Measurements from ENCODE around the gene ZNF302. TPM values are rescaled to one million over a fixed set of nuclear protein-coding genes. Genes with fewer than 3 reads are reported as not detected.
"Not testable (repeated sequence)": the region's sequence is repeated elsewhere in the genome, so short reads cannot be mapped to it uniquely, and the experiment has no call there.

Gene ZNF302
- total and polyA plus RNA-seq, 2 donors = 24.4 to 77.5 TPM

DNA sequence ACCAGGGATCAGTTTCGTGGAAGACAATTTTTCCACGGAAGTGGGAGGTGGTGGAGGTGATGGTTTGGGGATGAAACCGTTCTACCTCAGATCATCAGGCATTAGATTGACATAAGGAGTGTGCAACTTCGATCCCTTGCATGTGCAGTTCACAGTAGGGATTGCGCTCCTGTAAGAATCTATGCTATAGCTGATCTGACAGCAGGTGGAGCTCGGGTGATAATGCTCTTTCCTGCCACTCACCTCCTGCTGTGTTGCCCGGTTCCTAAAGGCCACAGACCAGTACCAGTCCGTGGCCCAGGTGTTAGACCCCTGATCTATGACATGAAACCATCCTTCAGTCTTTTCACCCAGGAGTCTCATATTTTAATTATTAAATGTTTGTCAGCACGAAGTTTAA lies 4.0 kb downstream of the ZNF302 start:
- Histone ChIP-seq H3K4me3 (ENCODE audit: low read depth, low read length) (no peak overlapping the region), H3K4me1 (ENCODE audit: insufficient read depth) (no peaks in the 10 kb centered on the region), H3K27ac (ENCODE audit: low read depth) (no peak overlapping the region), H3K36me3 (ENCODE audit: insufficient read depth) (peaks cover 8% of the 10 kb centered on the region)
- DNase-seq (ENCODE audit: extremely low spot score) = no peak
- 96% methylated on average over 9 of the region's 9 CpGs for WGBS

DNA sequence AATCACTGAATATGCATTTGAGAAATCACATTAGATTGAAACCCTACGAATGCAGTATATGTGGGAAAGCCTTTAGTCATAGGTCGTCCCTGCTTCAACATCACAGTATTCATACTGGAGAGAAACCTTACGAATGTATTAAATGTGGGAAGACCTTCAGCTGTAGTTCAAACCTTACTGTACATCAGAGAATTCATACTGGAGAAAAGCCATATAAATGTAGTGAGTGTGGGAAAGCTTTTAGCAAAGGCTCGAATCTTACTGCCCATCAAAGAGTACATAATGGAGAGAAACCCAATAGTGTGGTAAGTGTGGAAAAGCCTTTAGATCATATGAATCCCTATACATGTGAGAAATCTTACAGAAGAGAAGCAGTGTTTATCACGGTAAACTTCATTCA lies 7.8 kb downstream of the ZNF302 start:
- WGBS = 97% methylated on average over 5 of the region's 5 CpGs
- H3K4me1 ChIP-seq (ENCODE audit: insufficient read depth); H3K27ac ChIP-seq (ENCODE audit: low read depth); H3K36me3 ChIP-seq (ENCODE audit: insufficient read depth); H3K4me3 ChIP-seq (ENCODE audit: low read depth, low read length); DNase-seq (ENCODE audit: extremely low spot score): not testable (repeated sequence)

DNA sequence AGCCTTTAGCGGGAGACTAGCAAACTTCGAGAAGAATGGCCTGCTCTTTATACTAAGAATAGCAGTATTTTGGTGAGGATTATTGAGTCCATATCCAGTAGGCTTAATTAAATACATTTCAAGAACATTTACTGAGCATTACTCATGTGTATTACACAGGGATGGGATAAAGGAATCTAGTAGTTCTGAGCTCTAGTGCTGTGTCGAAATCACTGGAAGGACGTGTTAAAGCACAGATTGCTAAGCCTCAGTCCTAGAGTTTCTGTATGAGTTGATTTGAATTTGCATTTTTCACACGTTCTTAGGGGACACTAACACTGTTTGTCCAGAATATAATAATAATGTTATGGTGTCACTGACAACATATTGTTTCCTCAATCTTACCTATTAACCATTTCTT lies 9.0 kb downstream of the ZNF302 start:
- WGBS = 91% methylated on average over 5 of the region's 5 CpGs

DNA sequence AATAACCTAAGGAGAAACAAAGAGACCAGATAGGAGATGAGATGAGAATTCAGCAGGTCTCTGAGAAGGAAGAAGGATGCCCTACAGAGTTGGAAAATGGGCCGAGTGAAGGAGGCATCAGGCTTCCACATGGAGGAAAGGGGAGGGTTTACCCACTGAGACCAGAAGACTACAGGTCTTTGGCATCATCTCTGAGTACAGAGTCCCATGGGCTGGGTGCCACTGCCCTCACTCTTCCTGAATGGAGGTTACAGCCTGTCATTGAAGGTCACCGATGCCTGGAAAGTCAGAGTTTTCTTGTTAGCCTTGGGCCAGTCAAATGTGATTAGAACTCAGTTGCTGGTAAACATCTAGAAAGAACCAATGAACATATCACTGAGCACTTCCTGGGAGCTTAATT lies 9.9 kb downstream of the ZNF302 start:
- no peaks in the 10 kb centered on the region for H3K4me1 ChIP-seq (ENCODE audit: insufficient read depth)
- H3K27ac ChIP-seq (ENCODE audit: low read depth) = no peak overlapping the region
- 62% methylated on average over 2 of the region's 2 CpGs for WGBS
- no peak overlapping the region for H3K4me3 ChIP-seq (ENCODE audit: low read depth, low read length)
- no peak for DNase-seq (ENCODE audit: extremely low spot score)
- peaks cover 2% of the 10 kb centered on the region for H3K36me3 ChIP-seq (ENCODE audit: insufficient read depth)

More for the DNA sequence above, 9.0 kb downstream of the ZNF302 start:
- Histone ChIP-seq H3K4me1 (ENCODE audit: insufficient read depth) (no peaks in the 10 kb centered on the region), H3K27ac (ENCODE audit: low read depth) (no peak overlapping the region), H3K36me3 (ENCODE audit: insufficient read depth) (peaks cover 2% of the 10 kb centered on the region), H3K4me3 (ENCODE audit: low read depth, low read length) (no peak overlapping the region)
- DNase-seq (ENCODE audit: extremely low spot score) = no peak

DNA sequence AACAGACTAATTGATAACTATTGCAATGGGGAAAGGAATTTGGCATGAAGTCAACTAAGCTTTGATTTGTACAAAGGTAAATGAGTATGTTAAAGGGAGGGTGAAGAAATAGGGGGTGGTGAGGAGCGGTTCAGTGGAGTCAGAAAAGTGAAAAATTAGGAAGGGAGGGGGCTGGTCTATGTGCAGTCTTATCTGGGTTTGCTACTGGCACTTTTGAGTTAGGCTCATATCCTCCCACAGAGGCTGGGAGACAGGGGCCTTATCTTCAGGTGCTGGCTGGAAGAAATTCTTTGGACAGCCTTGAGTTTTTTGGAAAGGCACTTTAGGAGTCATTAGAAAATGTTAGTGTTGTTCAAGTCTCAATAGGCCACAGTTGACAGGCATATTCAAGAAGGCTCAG lies 11.1 kb downstream of the ZNF302 start:
- no peaks in the 10 kb centered on the region for H3K36me3 ChIP-seq (ENCODE audit: insufficient read depth)
- H3K27ac ChIP-seq (ENCODE audit: low read depth) = no peak overlapping the region
- no peaks in the 10 kb centered on the region for H3K4me1 ChIP-seq (ENCODE audit: insufficient read depth)
- WGBS = 96% methylated on average over 1 of the region's 1 CpG
- no peak for DNase-seq (ENCODE audit: extremely low spot score)
- H3K4me3 ChIP-seq (ENCODE audit: low read depth, low read length) = no peak overlapping the region

DNA sequence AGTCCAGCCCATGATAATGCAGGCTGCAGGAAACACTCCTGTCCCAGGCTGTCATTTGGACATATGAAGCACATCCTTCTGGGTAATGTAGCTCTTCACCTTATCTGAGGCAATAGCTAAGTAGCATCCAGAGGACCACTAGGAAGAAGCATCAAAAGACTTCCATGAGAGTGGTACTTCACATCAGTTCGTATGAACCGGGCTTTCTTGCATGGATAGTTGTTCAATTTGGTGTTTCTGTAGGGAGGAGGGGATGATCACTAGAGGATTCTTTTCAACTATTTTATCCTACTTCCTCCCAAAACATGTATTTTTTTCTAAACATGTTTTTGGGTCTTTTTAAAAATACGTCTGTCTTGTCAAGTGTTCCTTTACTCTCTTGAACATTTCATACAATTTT lies 12.9 kb downstream of the ZNF302 start:
- no peak overlapping the region for H3K4me3 ChIP-seq (ENCODE audit: low read depth, low read length)
- 86% methylated on average over 3 of the region's 3 CpGs for WGBS
- H3K36me3 ChIP-seq (ENCODE audit: insufficient read depth) = no peaks in the 10 kb centered on the region
- H3K27ac ChIP-seq (ENCODE audit: low read depth) = no peak overlapping the region
- no peak for DNase-seq (ENCODE audit: extremely low spot score)
- H3K4me1 ChIP-seq (ENCODE audit: insufficient read depth) = no peaks in the 10 kb centered on the region

DNA sequence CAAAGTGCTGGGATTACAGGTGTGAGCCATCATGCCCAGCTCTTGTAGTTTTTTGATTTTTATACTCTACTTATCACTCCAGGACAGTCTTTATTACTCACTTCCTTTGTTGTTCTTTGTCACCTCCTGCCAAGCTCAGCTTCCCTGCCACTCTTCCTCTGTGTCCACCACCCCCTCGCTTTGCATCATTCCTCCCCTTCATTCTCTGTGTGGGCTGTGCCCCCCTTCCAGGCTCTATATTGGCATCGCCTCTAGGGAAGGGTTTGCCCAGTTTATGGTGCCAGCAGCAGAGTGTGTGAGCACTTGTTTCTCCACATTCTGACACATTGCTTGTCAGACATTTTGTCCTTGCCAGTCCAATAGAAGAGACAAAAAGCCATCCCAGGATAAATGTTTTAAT lies 15.1 kb downstream of the ZNF302 start:
- Histone ChIP-seq H3K4me1 (ENCODE audit: insufficient read depth) (no peaks in the 10 kb centered on the region), H3K4me3 (ENCODE audit: low read depth, low read length) (no peak overlapping the region), H3K27ac (ENCODE audit: low read depth) (no peak overlapping the region), H3K36me3 (ENCODE audit: insufficient read depth) (no peaks in the 10 kb centered on the region)
- 48% methylated on average over 2 of the region's 2 CpGs for WGBS
- DNase-seq (ENCODE audit: extremely low spot score) = no peak

DNA sequence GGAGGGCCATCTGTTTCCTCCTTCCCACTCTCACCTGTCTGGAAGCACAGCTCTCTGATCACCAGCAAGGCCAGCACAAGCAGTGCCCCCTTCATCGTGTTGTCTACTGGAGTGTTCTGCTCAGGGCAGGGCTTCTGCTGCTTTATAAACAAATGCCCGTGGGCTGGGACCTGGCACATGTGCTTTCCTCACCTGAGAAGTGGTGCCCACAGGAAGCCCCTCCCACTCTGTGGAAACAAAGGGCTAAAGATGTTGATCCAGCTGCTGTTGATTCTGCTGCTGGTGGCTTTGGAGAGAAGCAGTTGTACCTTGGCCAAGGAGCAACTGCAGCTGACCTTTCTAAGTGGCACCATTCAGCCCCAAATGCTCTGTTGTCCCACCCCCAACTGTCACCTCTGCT lies 30.2 kb downstream of the ZNF302 start:
- H3K36me3 ChIP-seq (ENCODE audit: insufficient read depth) = no peaks in the 10 kb centered on the region
- DNase-seq (ENCODE audit: extremely low spot score) = no peak
- no peak overlapping the region for H3K27ac ChIP-seq (ENCODE audit: low read depth)
- H3K4me1 ChIP-seq (ENCODE audit: insufficient read depth) = no peaks in the 10 kb centered on the region
- no peak overlapping the region for H3K4me3 ChIP-seq (ENCODE audit: low read depth, low read length)
- 70% methylated on average over 2 of the region's 2 CpGs for WGBS

DNA sequence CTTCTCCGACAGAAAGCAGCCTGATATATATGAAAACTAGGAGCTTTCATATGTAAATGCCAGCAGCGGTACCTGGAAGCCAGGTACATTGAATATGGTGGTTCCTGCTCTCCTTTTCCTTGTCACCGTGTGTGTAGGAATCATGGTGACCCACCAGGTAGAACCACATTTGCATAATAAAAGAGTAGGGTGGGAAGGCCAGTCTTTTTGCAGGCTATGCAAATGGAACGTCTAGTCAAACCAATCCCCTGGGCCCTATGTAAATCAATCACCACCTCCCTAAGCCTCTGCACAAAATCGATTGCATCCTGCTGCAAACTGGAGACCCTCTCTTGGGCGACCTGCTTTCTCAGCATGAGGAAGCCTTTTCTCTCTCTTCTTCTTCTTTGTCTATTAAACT lies 34.4 kb downstream of the ZNF302 start:
- no peaks in the 10 kb centered on the region for H3K36me3 ChIP-seq (ENCODE audit: insufficient read depth)
- DNase-seq (ENCODE audit: extremely low spot score) = no peak
- H3K4me1 ChIP-seq (ENCODE audit: insufficient read depth) = no peaks in the 10 kb centered on the region
- WGBS = 58% methylated on average over 6 of the region's 6 CpGs
- no peak overlapping the region for H3K27ac ChIP-seq (ENCODE audit: low read depth)
- H3K4me3 ChIP-seq (ENCODE audit: low read depth, low read length) = no peak overlapping the region

DNA sequence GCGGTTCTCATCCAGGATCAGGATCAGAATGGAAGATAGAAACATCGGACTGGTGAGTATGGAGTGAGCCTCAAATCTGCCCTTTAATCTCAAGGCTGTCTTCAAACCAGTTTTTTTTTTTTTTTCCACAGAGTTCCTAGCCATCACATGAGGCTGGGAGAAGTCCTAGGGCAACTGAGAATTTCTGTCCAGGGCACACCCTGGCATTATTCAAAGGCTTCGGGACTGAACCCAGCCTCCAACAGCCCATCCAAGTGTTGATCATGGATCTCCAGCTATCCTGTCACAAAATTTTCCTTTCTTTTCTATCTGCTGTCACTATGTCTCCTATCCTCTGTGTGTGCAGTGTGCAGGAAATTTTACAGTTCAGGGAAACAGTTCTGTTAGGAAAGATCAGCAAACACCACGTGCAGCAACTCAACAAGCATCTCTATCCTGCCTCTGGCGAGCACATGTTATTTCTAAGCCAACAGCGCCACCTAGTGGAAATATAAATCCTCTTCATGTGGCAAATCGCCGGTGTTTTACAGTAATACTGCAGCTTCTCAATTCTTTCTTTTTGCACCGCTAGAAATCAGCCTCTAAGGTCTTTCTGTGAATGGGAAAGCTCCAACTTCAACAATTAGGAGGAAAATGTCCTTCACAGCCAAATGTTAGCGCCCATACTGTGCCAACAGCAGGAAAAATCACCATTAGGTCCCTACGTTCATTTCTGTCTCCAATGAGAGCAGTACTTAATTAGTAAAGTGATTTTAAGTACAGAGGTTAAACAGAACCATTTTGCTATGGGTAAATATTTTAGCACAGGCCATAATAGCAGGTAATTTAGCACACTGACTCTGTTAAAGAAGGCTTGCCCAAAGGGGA lies 35.1 kb downstream of the ZNF302 start:
- WGBS = 35% methylated on average over 11 of the region's 11 CpGs

DNA sequence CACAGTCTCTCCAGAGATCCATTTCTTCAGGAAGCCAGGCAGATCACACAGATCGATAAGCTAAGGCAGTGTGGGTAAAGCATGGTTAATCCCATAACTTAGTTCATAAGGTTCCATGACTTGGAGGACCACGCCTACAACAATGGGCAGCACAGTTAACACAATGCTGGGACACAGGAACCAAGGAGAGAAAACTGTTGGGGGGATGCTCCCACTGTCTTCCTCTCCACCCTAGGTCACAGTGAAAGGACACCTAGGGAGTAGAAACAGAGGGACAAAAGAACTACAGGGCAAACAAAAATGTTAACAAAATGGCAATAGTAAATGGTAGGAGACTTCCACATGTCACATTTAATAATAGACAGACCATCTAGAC lies 35.8 kb downstream of the ZNF302 start:
- H3K4me3 ChIP-seq (ENCODE audit: low read depth, low read length) = no peak overlapping the region
- 80% methylated on average over 2 of the region's 2 CpGs for WGBS
- no peak for DNase-seq (ENCODE audit: extremely low spot score)
- no peaks in the 10 kb centered on the region for H3K36me3 ChIP-seq (ENCODE audit: insufficient read depth)
- H3K4me1 ChIP-seq (ENCODE audit: insufficient read depth) = no peaks in the 10 kb centered on the region
- H3K27ac ChIP-seq (ENCODE audit: low read depth) = no peak overlapping the region

More for the DNA sequence above, 35.1 kb downstream of the ZNF302 start:
- Histone ChIP-seq H3K27ac (ENCODE audit: low read depth) (no peak overlapping the region), H3K36me3 (ENCODE audit: insufficient read depth) (no peaks in the 10 kb centered on the region), H3K4me3 (ENCODE audit: low read depth, low read length) (no peak overlapping the region), H3K4me1 (ENCODE audit: insufficient read depth) (no peaks in the 10 kb centered on the region)
- DNase-seq (ENCODE audit: extremely low spot score) = no peak

DNA sequence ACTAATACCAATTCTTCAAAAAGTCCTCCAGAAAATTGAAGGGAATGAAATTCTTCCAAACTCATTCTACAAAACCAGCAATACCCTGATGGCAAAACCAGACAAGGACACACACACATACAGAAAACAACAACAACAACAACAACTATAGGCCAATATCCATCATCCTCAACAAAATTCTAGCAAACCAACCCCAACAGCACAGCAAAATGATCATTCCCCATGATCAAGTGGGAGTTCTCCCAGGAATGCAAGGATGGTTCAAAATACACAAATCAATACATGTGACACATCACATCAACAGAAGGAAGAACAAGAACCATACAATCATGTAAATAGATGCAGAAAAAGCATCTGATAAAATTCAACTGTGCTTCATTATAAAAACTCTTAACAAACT lies 37.9 kb downstream of the ZNF302 start:
- DNase-seq (ENCODE audit: extremely low spot score) = no peak
- Histone ChIP-seq H3K4me3 (ENCODE audit: low read depth, low read length) (no peak overlapping the region), H3K36me3 (ENCODE audit: insufficient read depth) (no peaks in the 10 kb centered on the region), H3K27ac (ENCODE audit: low read depth) (no peak overlapping the region), H3K4me1 (ENCODE audit: insufficient read depth) (no peaks in the 10 kb centered on the region)

DNA sequence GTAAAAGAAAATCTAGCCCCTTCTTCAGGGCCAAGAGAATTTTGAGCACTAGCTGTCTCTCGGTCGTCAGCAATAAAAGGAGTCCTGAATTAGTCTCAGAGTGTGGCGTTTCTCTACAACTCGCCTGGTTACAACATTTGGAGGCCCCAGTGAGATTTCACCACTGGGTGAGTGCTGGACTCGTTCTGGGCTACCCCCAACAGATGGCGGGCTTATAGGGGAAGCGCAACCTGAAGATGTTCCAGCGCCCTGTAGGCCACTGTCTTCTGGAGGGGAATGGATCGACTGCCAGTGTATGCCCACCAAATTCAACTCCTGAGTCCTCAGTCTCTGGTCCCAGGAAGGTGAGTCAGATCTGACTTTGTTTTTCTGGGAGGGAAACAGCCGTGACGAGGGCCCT lies 44.9 kb downstream of the ZNF302 start:
- 44% methylated on average over 11 of the region's 11 CpGs for WGBS
- Histone ChIP-seq H3K4me1 (ENCODE audit: insufficient read depth) (no peaks in the 10 kb centered on the region), H3K4me3 (ENCODE audit: low read depth, low read length) (no peak overlapping the region), H3K36me3 (ENCODE audit: insufficient read depth) (no peaks in the 10 kb centered on the region), H3K27ac (ENCODE audit: low read depth) (no peak overlapping the region)
- DNase-seq (ENCODE audit: extremely low spot score) = no peak

DNA sequence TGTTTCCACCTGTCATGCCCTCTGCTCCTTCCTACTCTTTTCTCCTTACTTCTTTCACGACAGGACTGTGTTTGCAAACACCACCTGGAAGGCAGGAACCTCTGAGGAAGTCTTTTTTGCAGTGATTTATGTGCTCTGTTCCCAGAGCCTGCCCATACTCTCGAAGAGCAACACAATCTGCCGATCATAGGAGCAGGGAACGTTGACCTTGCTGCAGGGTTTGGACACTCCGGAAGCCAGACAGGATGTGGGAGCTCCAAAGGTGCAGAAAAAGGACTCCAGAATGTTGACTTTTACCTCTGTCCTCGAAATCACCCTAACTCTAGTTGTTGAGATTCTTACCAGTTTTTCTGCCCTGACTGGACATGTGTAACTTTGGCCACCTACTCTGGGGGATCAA lies 47.9 kb downstream of the ZNF302 start:
- WGBS = 53% methylated on average over 6 of the region's 6 CpGs
- Histone ChIP-seq H3K36me3 (ENCODE audit: insufficient read depth) (no peaks in the 10 kb centered on the region), H3K4me3 (ENCODE audit: low read depth, low read length) (no peak overlapping the region), H3K27ac (ENCODE audit: low read depth) (no peak overlapping the region), H3K4me1 (ENCODE audit: insufficient read depth) (no peaks in the 10 kb centered on the region)
- DNase-seq (ENCODE audit: extremely low spot score) = no peak
